Mucosa of descending colon (tissue), 3 donors: ENCODE results near the gene YPEL1. TPM values are rescaled to one million over a fixed set of nuclear protein-coding genes. Genes with fewer than 3 reads are reported as not detected.
A peak's percentile ranks its signal among the peaks of the same experiment; 100 is the strongest.
"Not testable (repeated sequence)": the region's sequence is repeated elsewhere in the genome, so short reads cannot be mapped to it uniquely, and the experiment has no call there.

Experiments
- ATAC-seq: fragments of 200-7000 bp; cut with Tn5 transposase; one replicate; pipeline ENCODE4 v1.9.1; 2020; ENCODE audit warnings: mild to moderate bottlenecking, moderate library complexity
- DNase-seq, 3 donors: peaks; one replicate each; pipeline ENCODE4 v3.0.0-alpha.2; 2020
- H3K36me3 ChIP-seq: fragments of 200-600 bp; one replicate; pipeline ENCODE4 v1.8.0; 2021; ENCODE audit warnings: low read depth, mild to moderate bottlenecking
- H3K4me1 ChIP-seq: fragments of 200-600 bp; one replicate; pipeline ENCODE4 v1.8.0; 2021; ENCODE audit warnings: low read depth, mild to moderate bottlenecking
- H3K4me3 ChIP-seq: fragments of 200-600 bp; one replicate; pipeline ENCODE4 v1.8.0; 2021; ENCODE audit warnings: mild to moderate bottlenecking
- H3K9me3 ChIP-seq: fragments of 200-600 bp; one replicate; pipeline ENCODE4 v1.8.0; 2021; ENCODE audit warnings: mild to moderate bottlenecking
- CTCF ChIP-seq: fragments of 200-600 bp; IDR thresholded peaks from one replicate; pipeline ENCODE4 v1.8.0; 2022; ENCODE audit warnings: antibody characterized with exemption, mild to moderate bottlenecking
- intact Hi-C, 2 donors: fragments of 100-400 bp; cut with DNase I in 1 of 2; cut with micrococcal nuclease in 1 of 2; formaldehyde crosslinking; loops; one replicate each; pipeline versions ENCODE4 v1.11.0 to v1.11.1; 2022; cut with DNase I, micrococcal nuclease
- total RNA-seq, 3 donors: library from RNA; stranded (reverse); fragmentation: NEBNext Ultra II Directional in 2 of 3; extraction: Animal tissue kit (Norgen Biotek cat#: 25700) in 2 of 3; gene quantifications; one replicate each; pipeline versions ENCODE4 v1.2.1 to v1.2.4, GENCODE V29; 2021 to 2023
- donor health status: DM: no; HTN: no; CAD: no; lungs with moderate emphysema.
- donor health status: DM: no; HTN: no; CAD: no.
- donor health status: DM: no; HTN: yes; CAD: no.

The YPEL1 gene
- total RNA-seq, 3 donors from 2014 or later = 2.7 to 6.8 (median 2.8) TPM

GRCh38 chr22:21681566-21682370 is 53.8 kb downstream of the YPEL1 start:
- intact Hi-C loops = no loop called here
- H3K4me3 ChIP-seq = no peak overlapping the region
- no peaks in the 10 kb centered on the region for H3K9me3 ChIP-seq
- peak in 1 of 3 donors; percentile 46 for DNase-seq
- H3K36me3 ChIP-seq = no peaks in the 10 kb centered on the region
- no peak for TF ChIP-seq CTCF
- no peak for ATAC-seq
- H3K4me1 ChIP-seq = no peaks in the 10 kb centered on the region

- no peaks in the 10 kb centered on the region for H3K9me3 ChIP-seq
- peak in 1 of 3 donors; percentile 17 for DNase-seq
- H3K36me3 ChIP-seq = no peaks in the 10 kb centered on the region
- no peak for TF ChIP-seq CTCF
- intact Hi-C loops = no loop called here
- H3K4me3 ChIP-seq = no peak overlapping the region
- H3K4me1 ChIP-seq = no peaks in the 10 kb centered on the region
- ATAC-seq = no peak
These were observed 54.6 kb downstream of the YPEL1 start for GRCh38 chr22:21680830-21681565.

- no peak for TF ChIP-seq CTCF
- intact Hi-C loops = no loop called here
- DNase-seq (peak in 1 of 3 donors; percentile 0), ATAC-seq (no peak)
- no peaks in the 10 kb centered on the region for H3K4me1 ChIP-seq
- H3K36me3 ChIP-seq = no peaks in the 10 kb centered on the region
- H3K9me3 ChIP-seq = no peaks in the 10 kb centered on the region
- no peak overlapping the region for H3K4me3 ChIP-seq
These were observed 56.2 kb downstream of the YPEL1 start for GRCh38 chr22:21679383-21679782.

- intact Hi-C loops, H3K4me3 ChIP-seq, H3K36me3 ChIP-seq, H3K4me1 ChIP-seq, H3K9me3 ChIP-seq, ATAC-seq: not testable (repeated sequence)
- DNase-seq = peak in 1 of 3 donors; percentile 3
These were observed 56.8 kb downstream of the YPEL1 start for GRCh38 chr22:21678842-21679241.

GRCh38 chr22:21677606-21678443 is 57.8 kb downstream of the YPEL1 start:
- H3K4me3 ChIP-seq = no peak overlapping the region
- no peak for ATAC-seq
- TF ChIP-seq CTCF = no peak
- intact Hi-C loops = no loop called here
- no peaks in the 10 kb centered on the region for H3K36me3 ChIP-seq
- no peaks in the 10 kb centered on the region for H3K9me3 ChIP-seq
- DNase-seq = peak in 1 of 3 donors; percentile 39
- no peaks in the 10 kb centered on the region for H3K4me1 ChIP-seq
